RWPE1 (cell line): ENCODE measurements around the gene NTN1.

ENCODE experiments used
- CTCF ChIA-PET: fragments of 350-600 bp; sonication (Branson Sonifier 250); formaldehyde crosslinking; extraction: SDS; loops from one replicate; lab custom pipeline; 2021; lab: Yijun Ruan, JAX
- POLR2A ChIA-PET: fragments of 400-600 bp; formaldehyde crosslinking; extraction: SDS; loops from one replicate; lab custom pipeline; 2020; ENCODE audit warnings: antibody characterized with exemption; ENCODE audit not compliant: low non-redundant PET; lab: Yijun Ruan, JAX
- DNase-seq: peaks from one replicate; pipeline ENCODE4 v3.0.0; 2012; ENCODE audit warnings: low spot score
- H3K27ac ChIP-seq: fragments of 450-650 bp; 2 replicates; pipeline ENCODE4 v1.5.1; 2017
- CTCF ChIP-seq: fragments of 450-650 bp; conservative IDR thresholded peaks from 2 replicates; pipeline ENCODE4 v1.5.1; 2017; ENCODE audit warnings: low read depth, mild to moderate bottlenecking

The NTN1 gene

GRCh38 chr17:9230346-9230745, 209.0 kb downstream of the NTN1 start:
- CTCF ChIA-PET: no interaction called here
- DNase-seq: no peak
- no peak overlapping the region for H3K27ac ChIP-seq
- POLR2A ChIA-PET: no interaction called here
- no peak for TF ChIP-seq CTCF

GRCh38 chr17:9230861-9231260, 209.6 kb downstream of the NTN1 start:
- TF ChIP-seq CTCF: no peak
- ChIA-PET POLR2A (no interaction called here), CTCF (no interaction called here)
- DNase-seq: no peak
- no peak overlapping the region for H3K27ac ChIP-seq

- no peak for DNase-seq
- TF ChIP-seq CTCF: no peak
- POLR2A ChIA-PET: no interaction called here
- H3K27ac ChIP-seq: no peak overlapping the region
- CTCF ChIA-PET: no interaction called here
These were observed 210.3 kb downstream of the NTN1 start for GRCh38 chr17:9231449-9232154.

GRCh38 chr17:9232155-9232475, 210.8 kb downstream of the NTN1 start:
- no peak overlapping the region for H3K27ac ChIP-seq
- DNase-seq: no peak
- no peak for TF ChIP-seq CTCF
- ChIA-PET POLR2A (no interaction called here), CTCF (no interaction called here)

GRCh38 chr17:9232591-9233270, 211.4 kb downstream of the NTN1 start:
- no peak for TF ChIP-seq CTCF
- ChIA-PET POLR2A (no interaction called here), CTCF (interaction anchor here (0.6 kb wide), 1 partner anchor 13 kb away, joined by 3 read pairs; no protein-coding TSS in a partner anchor)
- H3K27ac ChIP-seq: no peak overlapping the region
- no peak for DNase-seq

GRCh38 chr17:9233271-9233599, 211.9 kb downstream of the NTN1 start:
- POLR2A ChIA-PET: no interaction called here
- no peak for TF ChIP-seq CTCF
- H3K27ac ChIP-seq: no peak overlapping the region
- DNase-seq: no peak
- CTCF ChIA-PET: interaction anchor here (0.6 kb wide), 2 partner anchors 13 to 23 kb away, joined by 3 read pairs; no protein-coding TSS in a partner anchor
